ENCODE results near the gene APBB2.

APBB2 gene

GRCh38 chr4:41214136-41214824 is at the start of gene APBB2:
APBB2 (minus strand) TSS chr4:41214542; CDS start chr4:41033254, 181,288 bp downstream.
- peak; percentile 95 for DNase-seq (ENCODE audit: low spot score)

- no peak for DNase-seq (ENCODE audit: low spot score)
Observed at GRCh38 chr4:41262198-41262597, 47.9 kb upstream of the APBB2 start.

GRCh38 chr4:41260116-41260733 is 45.9 kb upstream of the APBB2 start:
- no peak for DNase-seq (ENCODE audit: low spot score)

GRCh38 chr4:41258783-41259182 is 44.4 kb upstream of the APBB2 start:
- peak; percentile 28 for DNase-seq (ENCODE audit: low spot score)

GRCh38 chr4:41257906-41258305 is 43.6 kb upstream of the APBB2 start:
- no peak for DNase-seq (ENCODE audit: low spot score)

GRCh38 chr4:41257257-41257901 is 43.0 kb upstream of the APBB2 start:
- peak; percentile 42 for DNase-seq (ENCODE audit: low spot score)

- peak; percentile 69 for DNase-seq (ENCODE audit: low spot score)
Observed at GRCh38 chr4:41256740-41257256, 42.5 kb upstream of the APBB2 start, which contains the start of gene UCHL1. UCHL1 (plus strand) TSS chr4:41256928; CDS start chr4:41256977, 49 bp downstream.

- DNase-seq (ENCODE audit: low spot score), result peak; percentile 37
Observed at GRCh38 chr4:41256131-41256739, 41.9 kb upstream of the APBB2 start.

- no peak for DNase-seq (ENCODE audit: low spot score)
Observed at GRCh38 chr4:41245983-41246382, 31.6 kb upstream of the APBB2 start.

- DNase-seq (ENCODE audit: low spot score), result no peak
Observed at GRCh38 chr4:41241919-41242318, 27.6 kb upstream of the APBB2 start.

GRCh38 chr4:41236508-41236907 is 22.2 kb upstream of the APBB2 start:
- DNase-seq (ENCODE audit: low spot score), result no peak

GRCh38 chr4:41236032-41236431 is 21.7 kb upstream of the APBB2 start:
- DNase-seq (ENCODE audit: low spot score), result no peak

GRCh38 chr4:41232856-41233255 is 18.5 kb upstream of the APBB2 start:
- no peak for DNase-seq (ENCODE audit: low spot score)

- DNase-seq (ENCODE audit: low spot score), result no peak
Observed at GRCh38 chr4:41232406-41232805, 18.1 kb upstream of the APBB2 start.

- no peak for DNase-seq (ENCODE audit: low spot score)
Observed at GRCh38 chr4:41227902-41228301, 13.6 kb upstream of the APBB2 start.

- DNase-seq (ENCODE audit: low spot score), result no peak
Observed at GRCh38 chr4:41221850-41222645, 7.7 kb upstream of the APBB2 start.

GRCh38 chr4:41219421-41219950 is 5.1 kb upstream of the APBB2 start:
- DNase-seq (ENCODE audit: low spot score), result no peak

- no peak for DNase-seq (ENCODE audit: low spot score)
Observed at GRCh38 chr4:41218703-41219102, 4.4 kb upstream of the APBB2 start.

GRCh38 chr4:41217374-41217773 is 3.0 kb upstream of the APBB2 start:
- DNase-seq (ENCODE audit: low spot score), result no peak

- no peak for DNase-seq (ENCODE audit: low spot score)
Observed at GRCh38 chr4:41217020-41217333, 2.6 kb upstream of the APBB2 start.

GRCh38 chr4:41216294-41217019 is 2.1 kb upstream of the APBB2 start:
- DNase-seq (ENCODE audit: low spot score), result peak; percentile 89
